IMR-90 (cell line): ENCODE data around the gene CCDC12. TPM values are rescaled to one million over a fixed set of nuclear protein-coding genes. Genes with fewer than 3 reads are reported as not detected.

ENCODE experiments used
- ATAC-seq: fragments of 200-7000 bp; cut with Tn5 transposase; 2 replicates; pipeline ENCODE4 v1.9.1; 2020; ENCODE audit warnings: low read depth, mild to moderate bottlenecking, moderate library complexity
- BruUV-seq: library from RNA; stranded (reverse); fragments of 400-500 nt; replicated peaks from 2 replicates; lab custom pipeline; 2021; lab: Mats Ljungman, UMichigan
- CTCF ChIA-PET: fragments of 300-600 bp; formaldehyde crosslinking; extraction: SDS; loops from one replicate; lab custom pipeline; 2021; ENCODE audit warnings: antibody characterized with exemption; lab: Yijun Ruan, JAX
- POLR2A ChIA-PET: fragments of 300-600 bp; sonication (Branson Sonifier 250); formaldehyde crosslinking; loops from one replicate; lab custom pipeline; 2022; ENCODE audit warnings: antibody characterized with exemption; ENCODE audit not compliant: unreplicated experiment; lab: Charles Lee
- DNase-seq: peaks from one replicate; pipeline ENCODE4 v3.0.0; 2013
- H2AFZ ChIP-seq: replicated peaks from 2 replicates; pipeline ENCODE3; 2013; ENCODE audit warnings: low read length, mild to moderate bottlenecking; ENCODE audit not compliant: poor library complexity
- H2AK5ac ChIP-seq: 2 replicates; pipeline ENCODE4 v1.6.1; 2013; ENCODE audit warnings: low read depth, low read length, inconsistent platforms
- H2AK9ac ChIP-seq: replicated peaks from 2 replicates; pipeline ENCODE3; 2013; ENCODE audit warnings: mild to moderate bottlenecking, low read depth, low read length, moderate library complexity; ENCODE audit not compliant: poor library complexity
- H2BK120ac ChIP-seq: 2 replicates; pipeline ENCODE4 v1.6.1; 2013; ENCODE audit warnings: low read depth, low read length, inconsistent platforms
- H2BK15ac ChIP-seq: 3 replicates; pipeline ENCODE4 v1.6.1; 2013; ENCODE audit warnings: low read depth, low read length, inconsistent platforms
- H2BK20ac ChIP-seq: 2 replicates; pipeline ENCODE4 v1.6.1; 2013; ENCODE audit warnings: low read depth, mild to moderate bottlenecking, inconsistent platforms, low read length, moderate library complexity
- H2BK5ac ChIP-seq: 2 replicates; pipeline ENCODE4 v1.6.1; 2013; ENCODE audit warnings: mild to moderate bottlenecking, low read depth, low read length, inconsistent platforms; ENCODE audit not compliant: poor library complexity, severe bottlenecking
- H3K14ac ChIP-seq: replicated peaks from 2 replicates; pipeline ENCODE4 v1.6.1; 2013; ENCODE audit warnings: low read depth, low read length, inconsistent platforms
- H3K18ac ChIP-seq: 2 replicates; pipeline ENCODE4 v1.6.1; 2013; ENCODE audit warnings: low read depth, low read length, control low read depth
- H3K23ac ChIP-seq: 2 replicates; pipeline ENCODE4 v1.6.1; 2013; ENCODE audit warnings: low read depth, low read length, inconsistent platforms
- H3K27ac ChIP-seq: 2 replicates; pipeline ENCODE4 v1.5.1; 2013; ENCODE audit warnings: mild to moderate bottlenecking, control low read depth, low read length; ENCODE audit not compliant: insufficient read depth
- H3K27me3 ChIP-seq: 2 replicates; pipeline ENCODE4 v1.6.1; 2013; ENCODE audit warnings: low read length; ENCODE audit not compliant: control insufficient read depth, insufficient read depth
- H3K36me3 ChIP-seq: 2 replicates; pipeline ENCODE4 v1.6.1; 2013; ENCODE audit warnings: low read length, mixed read lengths; ENCODE audit not compliant: control insufficient read depth, insufficient read depth
- H3K4ac ChIP-seq: 2 replicates; pipeline ENCODE4 v1.6.1; 2013; ENCODE audit warnings: low read depth, low read length, inconsistent platforms
- H3K4me1 ChIP-seq: 2 replicates; pipeline ENCODE4 v1.6.1; 2013; ENCODE audit warnings: low read length, mixed read lengths; ENCODE audit not compliant: control insufficient read depth, insufficient read depth
- H3K4me2 ChIP-seq: 2 replicates; pipeline ENCODE4 v1.6.1; 2013; ENCODE audit warnings: low read depth, mild to moderate bottlenecking, control low read depth, low read length, moderate library complexity
- H3K4me3 ChIP-seq: 2 replicates; pipeline ENCODE4 v1.5.1; 2013; ENCODE audit warnings: low read depth, mild to moderate bottlenecking, control low read depth, low read length, moderate library complexity; ENCODE audit not compliant: insufficient read depth
- H3K56ac ChIP-seq: 2 replicates; pipeline ENCODE4 v1.6.1; 2013; ENCODE audit warnings: low read length, inconsistent platforms; ENCODE audit not compliant: insufficient read depth; ENCODE audit errors: extremely low read depth
- H3K79me1 ChIP-seq, 2 experiments: 2 replicates each; pipeline ENCODE4 v1.6.1; 2013; ENCODE audit warnings: low read length in 2 of 2, inconsistent platforms in 1 of 2, low read depth in 1 of 2
- H3K9ac ChIP-seq: 2 replicates; pipeline ENCODE4 v1.6.1; 2013; ENCODE audit warnings: low read depth, low read length, control low read depth
- H3K9me1 ChIP-seq: 2 replicates; pipeline ENCODE4 v1.6.1; 2013; ENCODE audit warnings: low read length, inconsistent platforms; ENCODE audit not compliant: insufficient read depth
- H3K9me3 ChIP-seq: 2 replicates; pipeline ENCODE4 v1.6.1; 2013; ENCODE audit warnings: low read length; ENCODE audit not compliant: control insufficient read depth, insufficient read depth
- H4K20me1 ChIP-seq: 2 replicates; pipeline ENCODE4 v1.6.1; 2013; ENCODE audit warnings: low read length, inconsistent platforms; ENCODE audit not compliant: insufficient read depth
- H4K5ac ChIP-seq: 2 replicates; pipeline ENCODE4 v1.6.1; 2013; ENCODE audit warnings: mild to moderate bottlenecking, low read depth, low read length, control low read depth
- H4K8ac ChIP-seq, 2 experiments: 2 replicates each; pipeline ENCODE4 v1.6.1; 2013; ENCODE audit warnings: low read depth in 2 of 2, low read length in 2 of 2, control low read depth in 1 of 2, inconsistent platforms in 1 of 2
- H4K91ac ChIP-seq: 2 replicates; pipeline ENCODE4 v1.6.1; 2013; ENCODE audit warnings: low read depth, low read length, inconsistent platforms; ENCODE audit not compliant: insufficient read depth
- BHLHE40 ChIP-seq: fragments of 150-350 bp; IDR thresholded peaks from 2 replicates; pipeline ENCODE4 v1.6.1; 2016; ENCODE audit warnings: mild to moderate bottlenecking, low read depth, low read length
- CEBPB ChIP-seq: IDR thresholded peaks from 2 replicates; pipeline ENCODE4 v1.6.1; 2012; ENCODE audit warnings: low read depth, low read length, improper control_type of control experiment
- CTCF ChIP-seq: conservative IDR thresholded peaks from 2 replicates; pipeline ENCODE4 v1.5.1; 2012; ENCODE audit warnings: mild to moderate bottlenecking, low read depth, low read length, improper control_type of control experiment
- ELK1 ChIP-seq: fragments of 150-350 bp; IDR thresholded peaks from 2 replicates; pipeline ENCODE4 v1.6.1; 2016; ENCODE audit warnings: low read depth, mild to moderate bottlenecking, low read length, moderate library complexity, borderline replicate concordance
- FOS ChIP-seq: fragments of 150-350 bp; IDR thresholded peaks from 2 replicates; pipeline ENCODE4 v1.6.1; 2016; ENCODE audit warnings: low read depth, low read length
- MAFK ChIP-seq: IDR thresholded peaks from 2 replicates; pipeline ENCODE4 v1.6.1; 2012; ENCODE audit warnings: low read depth, low read length, improper control_type of control experiment
- MAZ ChIP-seq: IDR thresholded peaks from 2 replicates; pipeline ENCODE4 v1.6.1; 2012; ENCODE audit warnings: low read depth, mild to moderate bottlenecking, low read length, improper control_type of control experiment, moderate library complexity, borderline replicate concordance
- RAD21 ChIP-seq: IDR thresholded peaks from 2 replicates; pipeline ENCODE4 v1.6.1; 2012; ENCODE audit warnings: low read length, improper control_type of control experiment
- RCOR1 ChIP-seq: IDR thresholded peaks from 2 replicates; pipeline ENCODE4 v1.6.1; 2012; ENCODE audit warnings: mild to moderate bottlenecking, low read length, improper control_type of control experiment; ENCODE audit not compliant: insufficient replicate concordance
- RFX5 ChIP-seq: IDR thresholded peaks from 2 replicates; pipeline ENCODE4 v1.8.0; 2012; ENCODE audit warnings: low read depth, mild to moderate bottlenecking, low read length, moderate library complexity
- SMC3 ChIP-seq: fragments of 150-350 bp; IDR thresholded peaks from 2 replicates; pipeline ENCODE4 v1.6.1; 2016; ENCODE audit warnings: low read depth, mild to moderate bottlenecking, antibody characterized with exemption, low read length, moderate library complexity
- USF2 ChIP-seq: fragments of 150-350 bp; IDR thresholded peaks from 2 replicates; pipeline ENCODE4 v1.6.1; 2017; ENCODE audit warnings: mild to moderate bottlenecking, antibody characterized with exemption, low read length, low read depth
- WGBS, 2 experiments: methylation state at CpG; one replicate each; pipeline versions ENCODE4 v1.1.5 to v1.1.7; 2013; ENCODE audit warnings: missing lambda C conversion rate in 2 of 2; ENCODE audit not compliant: insufficient read length in 1 of 2; ENCODE audit errors: extremely low coverage in 2 of 2; 5-methylcytosine and 5-hydroxymethylcytosine counted together
- dilution Hi-C: fragments of 300-500 bp; cut with HindIII; formaldehyde crosslinking; loops from one replicate; pipeline ENCODE4 v1.14.3; 2018; ENCODE audit warnings: low sequenced_read_pairs; ENCODE audit not compliant: unreplicated experiment
- in situ Hi-C: fragments of 300-500 bp; cut with MboI; formaldehyde crosslinking; loops from 3 replicates; pipeline ENCODE4 v1.14.3; 2019; ENCODE audit warnings: low sequenced_read_pairs, inconsistent platforms, mixed read lengths
- intact Hi-C: fragments of 100-400 bp; cut with micrococcal nuclease; formaldehyde crosslinking; loops from 2 replicates; pipeline ENCODE4 v1.10.0; 2022
- polyA plus RNA-seq, 3 experiments: library from polyadenylated mRNA; depleted of rRNA; stranded (reverse); fragments of >200 nt; gene quantifications; 2 replicates each; pipeline ENCODE4 v1.2.3, GENCODE V29; 2012; ENCODE audit warnings: low replicate concordance in 1 of 3
- total RNA-seq: library from RNA; depleted of rRNA; stranded (reverse); fragments of >200 nt; gene quantifications from 2 replicates; pipeline ENCODE4 v1.2.3, GENCODE V29; 2012

The CCDC12 gene
- total and polyA plus RNA-seq, 2 of the 4 experiments (the other 2 are of a cell fraction): 15.2 to 35.1 TPM

- dilution Hi-C loops: no loop called here
- Histone ChIP-seq H3K27ac (no peak overlapping the region), H4K91ac (no peak overlapping the region), H2BK120ac (no peak overlapping the region), H3K9me1 (peaks cover 30% of the 10 kb centered on the region), H3K4me1 (peaks cover 5% of the 10 kb centered on the region), H2AK9ac (no peak overlapping the region), H3K4ac (no peak overlapping the region), H4K8ac (no peak overlapping the region), H3K4me3 (no peak overlapping the region), H2BK15ac (no peak overlapping the region), H3K36me3 (peaks cover 36% of the 10 kb centered on the region), H2BK5ac (no peak overlapping the region), H3K14ac (no peak overlapping the region), H3K56ac (no peak overlapping the region), H2AFZ (no peak overlapping the region), H3K79me1 (peaks cover 55 to 87% of the 10 kb centered on the region in 2 experiments), H4K20me1 (peaks cover 67% of the 10 kb centered on the region), H3K23ac (no peak overlapping the region), H3K4me2 (no peak overlapping the region), H2AK5ac (no peak overlapping the region), H2BK20ac (no peak overlapping the region), H3K18ac (no peak overlapping the region), H3K9me3 (no peaks in the 10 kb centered on the region), H4K5ac (no peak overlapping the region), H3K27me3 (no peaks in the 10 kb centered on the region), H3K9ac (no peak overlapping the region)
- in situ Hi-C loops: no loop called here
- ChIA-PET CTCF (no interaction called here), POLR2A (no interaction called here)
- BruUV-seq: no TSS peak
- 90% methylated on average over 4 of the region's 7 CpGs; no CpG with 5 or more reads in 1 of the 2 experiments for WGBS, 2 experiments
- DNase-seq (no peak), ATAC-seq (no peak)
- TF ChIP-seq RFX5 (no peak), RAD21 (no peak), CTCF (no peak), MAFK (no peak), MAZ (no peak), USF2 (no peak), FOS (no peak), SMC3 (no peak), RCOR1 (no peak), CEBPB (no peak), ELK1 (no peak), BHLHE40 (no peak)
- intact Hi-C loops: no loop called here
These were observed 34.5 kb downstream of the CCDC12 start for GRCh38 chr3:46942076-46942475.
